ENCODE results near the gene SAMD14.

Gene SAMD14

DNA sequence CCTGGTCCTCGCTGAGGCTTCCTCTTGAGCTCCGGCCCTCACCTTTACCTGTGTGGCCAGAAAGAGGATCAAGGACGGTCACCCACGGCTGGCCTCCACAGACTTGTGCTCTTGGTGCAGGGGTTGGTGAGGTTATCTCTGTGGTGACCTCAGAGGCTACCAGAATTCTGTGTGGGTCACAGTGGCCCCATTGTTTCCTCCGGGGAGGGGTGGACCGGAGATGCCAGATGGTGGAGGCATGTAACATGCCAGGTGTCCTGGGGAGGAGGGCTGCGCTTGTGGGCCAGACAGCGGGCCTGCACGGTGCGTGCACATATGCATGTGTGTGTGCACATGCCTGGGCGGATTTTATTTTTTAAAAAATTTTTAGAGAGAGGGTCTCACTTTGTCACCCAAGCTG is 42.2 kb upstream of the SAMD14 start:
- H3K27ac ChIP-seq = no peak overlapping the region
- H3K27me3 ChIP-seq (ENCODE audit: control insufficient read depth, insufficient read depth, low read length) = no peaks in the 10 kb centered on the region
- no peak overlapping the region for H3K4me3 ChIP-seq (ENCODE audit: low read depth, low read length)
- H3K36me3 ChIP-seq (ENCODE audit: control insufficient read depth, insufficient read depth, low read length) = no peaks in the 10 kb centered on the region
- no peak overlapping the region for H3K4me2 ChIP-seq (ENCODE audit: low read length)
- H2AFZ ChIP-seq = no peak overlapping the region
- no peak overlapping the region for H3K9ac ChIP-seq
- H3K9me3 ChIP-seq (ENCODE audit: control insufficient read depth, low read length) = no peaks in the 10 kb centered on the region
- H3K79me2 ChIP-seq = no peaks in the 10 kb centered on the region
- TF ChIP-seq CTCF (IDR thresholded peaks at IDR 0.05) = no peak
- no peaks in the 10 kb centered on the region for H3K4me1 ChIP-seq

GRCh38 chr17:50171371-50172071 is 41.6 kb upstream of the SAMD14 start:
- H3K27me3 ChIP-seq (ENCODE audit: control insufficient read depth, insufficient read depth, low read length) = no peaks in the 10 kb centered on the region
- no peaks in the 10 kb centered on the region for H3K9me3 ChIP-seq (ENCODE audit: control insufficient read depth, low read length)
- no peak for TF ChIP-seq CTCF (IDR thresholded peaks at IDR 0.05)
- no peak overlapping the region for H3K4me2 ChIP-seq (ENCODE audit: low read length)
- no peak overlapping the region for H3K4me3 ChIP-seq (ENCODE audit: low read depth, low read length)
- no peaks in the 10 kb centered on the region for H3K4me1 ChIP-seq
- H3K79me2 ChIP-seq = no peaks in the 10 kb centered on the region
- H3K36me3 ChIP-seq (ENCODE audit: control insufficient read depth, insufficient read depth, low read length) = no peaks in the 10 kb centered on the region
- no peak overlapping the region for H3K27ac ChIP-seq
- no peak overlapping the region for H3K9ac ChIP-seq
- H2AFZ ChIP-seq = no peak overlapping the region

GRCh38 chr17:50170662-50171370 is 40.9 kb upstream of the SAMD14 start:
- H3K27ac ChIP-seq = no peak overlapping the region
- H3K79me2 ChIP-seq = no peaks in the 10 kb centered on the region
- H2AFZ ChIP-seq = no peak overlapping the region
- H3K9ac ChIP-seq = no peak overlapping the region
- no peaks in the 10 kb centered on the region for H3K27me3 ChIP-seq (ENCODE audit: control insufficient read depth, insufficient read depth, low read length)
- TF ChIP-seq CTCF (IDR thresholded peaks at IDR 0.05) = no peak
- H3K36me3 ChIP-seq (ENCODE audit: control insufficient read depth, insufficient read depth, low read length) = no peaks in the 10 kb centered on the region
- no peak overlapping the region for H3K4me3 ChIP-seq (ENCODE audit: low read depth, low read length)
- H3K4me2 ChIP-seq (ENCODE audit: low read length) = no peak overlapping the region
- H3K4me1 ChIP-seq = no peaks in the 10 kb centered on the region
- no peaks in the 10 kb centered on the region for H3K9me3 ChIP-seq (ENCODE audit: control insufficient read depth, low read length)

- H3K4me1 ChIP-seq = no peaks in the 10 kb centered on the region
- no peak overlapping the region for H2AFZ ChIP-seq
- no peak overlapping the region for H3K4me3 ChIP-seq (ENCODE audit: low read depth, low read length)
- H3K27ac ChIP-seq = no peak overlapping the region
- H3K79me2 ChIP-seq = no peaks in the 10 kb centered on the region
- H3K4me2 ChIP-seq (ENCODE audit: low read length) = no peak overlapping the region
- H3K36me3 ChIP-seq (ENCODE audit: control insufficient read depth, insufficient read depth, low read length) = no peaks in the 10 kb centered on the region
- H3K9me3 ChIP-seq (ENCODE audit: control insufficient read depth, low read length) = no peaks in the 10 kb centered on the region
- no peak for TF ChIP-seq CTCF (IDR thresholded peaks at IDR 0.05)
- no peaks in the 10 kb centered on the region for H3K27me3 ChIP-seq (ENCODE audit: control insufficient read depth, insufficient read depth, low read length)
- H3K9ac ChIP-seq = no peak overlapping the region
Measured at GRCh38 chr17:50169881-50170459, 40.0 kb upstream of the SAMD14 start.

Data from parathyroid adenoma (tissue), 2 donors.